Hepatic stellate cell (primary cell): ENCODE data around the gene PRKCE.
"Not testable (repeated sequence)": the region's sequence is repeated elsewhere in the genome, so short reads cannot be mapped to it uniquely, and the experiment has no call there.

Experiments
- DNase-seq: peaks from one replicate; pipeline ENCODE4 v3.0.0; 2011; ENCODE audit warnings: low spot score

The PRKCE gene

DNA sequence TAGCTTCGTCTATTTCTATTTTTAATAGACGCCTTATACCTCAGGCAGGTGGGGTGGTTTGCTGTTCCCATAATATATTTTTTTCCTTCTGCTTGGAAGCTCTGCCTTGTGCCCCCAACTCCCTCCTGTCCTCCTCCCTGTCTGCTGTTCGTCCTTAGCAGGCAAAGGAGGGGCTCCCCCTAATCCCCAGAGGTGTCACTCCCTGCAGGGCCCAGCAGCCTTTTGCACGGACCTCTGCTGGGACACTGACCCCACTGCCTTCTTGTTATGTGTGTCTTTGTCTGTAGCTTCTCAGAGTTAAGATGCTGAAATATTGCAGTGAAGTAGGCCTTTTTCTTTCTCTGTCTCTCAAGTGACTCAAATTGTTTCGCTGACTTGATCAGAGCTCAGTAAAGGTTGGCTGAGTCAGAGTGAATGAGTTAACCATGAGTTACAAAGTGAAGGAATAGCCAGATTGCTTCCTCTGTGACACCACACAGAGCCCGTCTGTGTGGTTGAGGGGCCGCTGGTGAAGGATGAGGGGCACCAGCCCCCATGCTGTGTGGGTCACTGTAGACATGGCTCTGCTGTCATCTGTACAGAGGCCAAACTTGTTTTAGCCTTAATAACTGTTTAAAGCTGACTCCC lies 47.7 kb downstream of the PRKCE start:
- DNase-seq = peak; percentile 58

DNA sequence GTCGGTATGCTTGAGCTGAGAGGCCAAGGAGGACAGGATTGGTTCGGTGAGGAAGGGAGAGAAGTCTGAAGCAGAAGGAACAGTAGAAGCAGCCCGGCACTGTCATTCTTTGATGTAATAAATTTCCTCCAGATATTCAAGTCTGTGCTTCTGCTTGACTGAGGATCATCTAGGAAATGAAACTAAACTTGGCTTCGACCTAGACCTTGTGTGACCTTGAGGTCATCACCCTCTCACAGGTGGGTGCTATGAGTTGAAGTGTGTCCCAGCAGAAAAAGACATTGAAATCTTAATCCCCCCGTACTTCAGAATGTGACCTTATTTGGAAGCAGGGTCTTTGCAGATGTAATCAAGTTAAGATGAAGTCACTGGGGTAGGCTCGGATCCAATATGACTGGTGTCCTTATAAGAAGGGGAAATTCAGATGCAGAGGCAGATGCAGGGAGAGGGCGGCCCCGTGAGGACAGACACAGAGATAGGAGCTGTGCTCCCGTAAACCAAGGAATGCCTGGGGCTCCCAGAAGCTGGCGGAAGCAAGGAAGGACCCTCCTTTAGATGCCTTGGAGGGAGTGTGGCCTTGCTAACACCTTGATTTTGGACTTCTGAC lies 49.0 kb downstream of the PRKCE start:
- no peak for DNase-seq

DNA sequence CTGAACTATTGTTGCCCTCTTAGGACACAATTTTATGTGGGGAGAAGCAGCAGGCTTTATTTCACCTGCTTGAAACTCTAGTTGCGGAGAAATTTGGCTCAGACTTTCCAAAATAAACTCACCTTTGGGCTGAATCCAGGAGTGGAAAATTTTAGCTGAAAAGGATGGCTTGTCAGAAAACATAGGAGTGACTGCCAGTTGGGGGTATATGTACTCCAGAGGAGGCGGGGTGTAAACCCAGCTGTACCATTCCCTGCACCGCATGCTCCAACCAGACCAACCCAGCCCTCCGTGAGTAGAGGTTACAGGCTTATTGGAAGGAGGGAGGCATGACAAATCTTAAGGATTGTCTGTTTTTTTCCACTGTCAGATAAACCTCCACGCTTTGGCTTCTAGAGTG lies 53.8 kb downstream of the PRKCE start:
- no peak for DNase-seq

DNA sequence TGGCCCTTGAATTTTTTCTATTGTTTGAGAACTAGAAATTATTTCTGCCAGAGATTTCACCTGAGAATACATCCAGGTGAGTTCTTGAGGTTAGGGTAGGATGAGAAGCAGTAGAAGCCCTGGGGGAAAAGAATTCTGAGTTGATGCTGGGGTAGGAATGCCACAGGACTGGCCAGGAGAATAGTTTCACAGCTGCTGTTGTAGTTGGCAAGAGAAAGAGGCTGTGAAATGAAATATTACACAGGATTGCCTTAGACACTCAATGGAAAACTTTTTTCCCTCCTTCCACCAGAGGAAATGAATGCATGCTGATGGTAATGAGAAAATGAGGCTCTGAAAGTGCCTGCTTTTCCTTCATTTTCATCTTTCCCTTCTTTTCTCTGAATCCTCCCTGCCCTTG lies 54.6 kb downstream of the PRKCE start:
- no peak for DNase-seq

DNA sequence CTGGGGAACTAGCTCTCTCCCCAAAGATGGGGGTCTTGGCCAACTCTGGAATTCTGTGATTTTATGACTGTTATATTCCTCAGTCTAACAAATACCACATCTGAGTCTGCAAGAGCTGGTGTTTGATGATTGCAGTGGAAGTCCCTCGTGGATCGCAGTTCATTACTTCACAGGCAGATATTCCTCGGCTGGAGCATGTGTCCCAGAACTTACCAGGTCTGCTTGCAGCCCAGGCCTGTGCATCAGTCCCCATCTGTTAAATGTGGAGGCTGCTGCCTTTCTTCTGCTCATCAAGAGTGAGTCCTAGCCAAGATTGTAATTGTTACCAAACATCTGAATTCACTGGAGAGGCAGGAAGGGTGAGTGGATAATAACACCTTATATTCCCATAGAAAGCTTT lies 55.5 kb downstream of the PRKCE start:
- DNase-seq = no peak

DNA sequence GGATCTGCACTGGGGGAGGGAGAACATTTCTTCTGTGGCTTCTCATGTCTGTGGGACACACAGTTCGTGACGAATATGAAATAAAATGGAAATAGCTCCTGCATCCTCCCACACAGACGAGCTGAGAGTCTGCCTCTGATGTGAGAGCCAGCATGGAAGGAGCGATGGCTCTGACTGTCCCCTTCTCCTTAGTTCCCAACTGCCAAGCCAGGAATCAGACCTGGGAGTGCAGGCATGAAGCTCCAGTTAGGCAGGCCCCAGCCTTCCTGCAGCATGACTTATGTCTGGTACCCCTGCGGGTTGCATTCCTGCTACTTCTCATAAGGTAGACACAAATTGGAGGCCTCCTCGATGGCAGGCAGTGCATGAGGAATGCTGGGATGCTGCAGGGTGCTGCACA lies 56.2 kb downstream of the PRKCE start:
- DNase-seq = no peak

DNA sequence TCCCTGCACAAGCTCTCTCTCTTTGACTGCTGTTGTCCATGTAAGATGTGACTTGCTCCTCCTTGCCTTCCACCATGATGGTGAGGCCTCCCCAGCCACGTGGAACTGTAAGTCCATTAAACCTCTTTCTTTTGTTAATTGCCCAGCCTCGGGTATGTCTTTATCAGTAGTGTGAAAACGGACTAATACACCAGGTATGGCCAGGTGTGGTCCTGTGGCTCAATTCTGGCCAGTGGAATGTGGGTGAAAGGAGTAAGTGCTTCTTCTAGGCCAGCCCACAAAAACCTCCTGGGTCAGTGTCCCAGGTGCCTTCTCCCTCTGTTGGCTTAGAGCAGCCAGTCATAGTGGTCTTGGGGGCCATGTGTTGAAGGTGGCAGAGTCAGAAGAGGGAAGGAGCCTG lies 57.0 kb downstream of the PRKCE start:
- no peak for DNase-seq

DNA sequence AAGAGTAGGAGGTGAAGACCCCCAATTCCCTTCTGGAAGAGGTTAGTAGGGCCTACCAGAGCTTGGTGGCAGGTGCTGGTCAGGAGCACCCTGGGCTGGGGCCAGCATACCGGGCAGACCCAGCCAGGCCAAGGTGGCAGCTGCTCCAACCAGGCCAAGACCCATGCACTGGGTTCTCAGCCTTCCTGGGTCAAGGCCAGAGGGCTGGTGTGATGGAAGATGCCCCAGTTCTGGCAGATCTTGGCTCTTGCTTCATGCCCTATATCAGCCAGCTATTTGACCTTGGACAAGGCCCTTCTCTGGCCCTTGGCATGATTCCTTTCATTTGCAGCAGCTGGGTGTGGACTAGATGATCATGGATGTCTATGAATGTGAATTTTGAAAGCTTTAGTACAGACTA lies 57.7 kb downstream of the PRKCE start:
- no peak for DNase-seq

DNA sequence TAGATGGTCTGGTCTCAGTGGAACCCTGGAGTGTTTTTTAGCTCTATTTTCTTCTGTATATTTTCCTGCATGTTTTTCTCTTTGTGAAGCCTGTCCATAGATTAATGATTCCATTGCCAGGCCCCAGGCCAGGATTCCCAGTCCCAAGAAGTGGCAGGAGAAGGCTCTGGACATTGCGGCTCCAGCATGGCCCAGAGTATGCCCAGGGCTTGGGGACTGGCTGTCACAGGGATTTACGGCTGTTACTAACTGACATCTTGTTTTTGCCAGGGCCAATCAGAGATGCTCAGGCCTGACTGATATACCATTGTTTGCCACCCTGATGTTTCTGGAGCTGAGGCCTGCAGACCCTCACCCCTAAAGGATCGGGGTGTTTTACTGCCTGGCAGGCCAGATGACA lies 59.0 kb downstream of the PRKCE start:
- DNase-seq = no peak

DNA sequence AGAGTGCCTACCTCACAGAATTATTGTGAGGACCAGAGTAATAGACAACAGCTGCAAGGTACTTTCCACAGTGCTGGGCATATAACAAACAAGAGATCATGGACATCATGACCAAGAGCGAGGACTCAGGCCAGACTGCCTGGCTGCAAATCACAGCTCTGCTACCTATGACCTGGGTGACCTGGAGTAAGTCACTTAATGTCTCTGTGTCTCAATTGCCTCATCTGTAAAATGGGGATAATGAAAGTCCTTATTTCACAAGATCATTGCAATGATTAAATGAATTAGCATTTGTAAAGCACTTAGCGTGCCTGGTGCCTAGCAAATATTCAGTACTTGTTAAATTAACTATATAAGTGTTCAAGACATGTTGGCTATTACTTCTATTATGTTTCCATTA lies 59.7 kb downstream of the PRKCE start:
- DNase-seq = no peak

DNA sequence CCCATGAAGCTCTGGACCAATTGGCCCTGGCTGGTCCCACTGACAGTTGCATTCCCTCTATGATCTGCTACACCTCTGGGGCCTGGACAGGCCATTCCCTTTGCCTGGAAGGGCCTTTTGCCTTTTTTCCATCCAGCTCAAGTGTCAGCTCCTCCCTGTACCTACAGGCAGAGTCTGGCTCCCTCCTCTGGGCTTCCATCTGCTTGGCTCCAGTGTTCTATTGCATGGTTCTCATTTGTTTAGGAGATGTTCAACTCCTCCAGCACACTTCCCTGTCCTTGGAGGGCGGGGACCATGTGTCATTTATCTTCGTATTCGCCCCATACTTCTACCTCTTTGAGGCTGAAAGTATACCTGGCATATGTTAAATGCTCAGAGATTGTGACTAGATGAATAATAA lies 61.1 kb downstream of the PRKCE start:
- no peak for DNase-seq

DNA sequence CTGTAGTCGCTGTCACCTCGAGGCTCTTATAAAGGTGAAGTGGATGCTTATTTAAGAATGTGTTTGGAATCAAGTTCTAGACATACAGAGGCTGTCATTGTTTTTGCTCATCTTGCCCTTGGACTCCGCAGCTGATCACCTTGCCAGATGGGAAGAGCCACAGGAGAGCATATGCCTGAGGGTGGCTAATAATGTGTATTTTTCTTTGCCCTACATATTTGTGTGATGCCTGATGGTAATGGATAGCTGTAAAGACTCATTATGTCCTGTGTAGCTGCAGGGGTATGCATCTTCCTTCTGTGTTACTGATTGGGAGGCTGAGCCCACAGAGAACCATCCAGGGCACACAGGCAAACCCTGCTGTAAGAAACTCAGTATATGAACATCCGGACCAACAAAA lies 61.7 kb downstream of the PRKCE start:
- DNase-seq = no peak

DNA sequence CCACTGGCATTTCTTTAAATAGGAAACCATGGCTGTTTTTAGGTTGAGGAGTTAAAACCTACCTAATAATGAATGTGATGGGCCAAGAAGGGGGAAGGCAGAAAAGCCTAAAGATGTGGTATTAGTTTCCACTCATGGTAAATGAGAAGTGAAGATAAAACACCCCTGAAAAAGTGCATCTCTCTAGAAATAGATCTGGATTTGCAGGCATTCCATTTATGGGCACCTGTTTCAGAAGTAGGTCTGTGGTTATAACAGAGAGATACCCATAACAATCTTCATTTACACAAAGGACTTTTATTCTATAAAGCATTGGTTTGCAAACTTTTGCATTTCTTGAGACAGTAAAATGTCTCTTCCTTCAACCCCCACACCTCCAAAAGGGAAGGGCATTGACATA lies 62.1 kb downstream of the PRKCE start:
- no peak for DNase-seq

DNA sequence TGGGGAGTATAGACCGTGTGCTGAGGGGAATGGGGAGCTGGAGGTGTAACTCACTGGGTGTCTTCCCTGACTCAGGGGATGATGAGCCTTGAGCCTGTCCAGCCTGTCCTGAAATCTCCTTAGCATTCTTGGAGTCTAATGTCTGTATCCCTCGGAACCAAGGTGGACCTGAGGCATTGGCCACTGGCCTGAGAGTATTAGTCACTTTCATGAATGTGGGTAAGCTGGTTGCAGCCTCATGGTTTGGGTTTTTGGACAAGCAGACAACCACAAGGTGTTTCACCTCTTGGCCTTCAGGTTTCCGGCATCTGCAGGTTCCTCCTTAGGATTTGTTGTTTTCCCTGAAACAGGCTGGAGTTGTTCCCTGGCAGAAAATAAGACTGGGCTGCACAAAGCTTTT lies 63.2 kb downstream of the PRKCE start:
- DNase-seq = no peak

DNA sequence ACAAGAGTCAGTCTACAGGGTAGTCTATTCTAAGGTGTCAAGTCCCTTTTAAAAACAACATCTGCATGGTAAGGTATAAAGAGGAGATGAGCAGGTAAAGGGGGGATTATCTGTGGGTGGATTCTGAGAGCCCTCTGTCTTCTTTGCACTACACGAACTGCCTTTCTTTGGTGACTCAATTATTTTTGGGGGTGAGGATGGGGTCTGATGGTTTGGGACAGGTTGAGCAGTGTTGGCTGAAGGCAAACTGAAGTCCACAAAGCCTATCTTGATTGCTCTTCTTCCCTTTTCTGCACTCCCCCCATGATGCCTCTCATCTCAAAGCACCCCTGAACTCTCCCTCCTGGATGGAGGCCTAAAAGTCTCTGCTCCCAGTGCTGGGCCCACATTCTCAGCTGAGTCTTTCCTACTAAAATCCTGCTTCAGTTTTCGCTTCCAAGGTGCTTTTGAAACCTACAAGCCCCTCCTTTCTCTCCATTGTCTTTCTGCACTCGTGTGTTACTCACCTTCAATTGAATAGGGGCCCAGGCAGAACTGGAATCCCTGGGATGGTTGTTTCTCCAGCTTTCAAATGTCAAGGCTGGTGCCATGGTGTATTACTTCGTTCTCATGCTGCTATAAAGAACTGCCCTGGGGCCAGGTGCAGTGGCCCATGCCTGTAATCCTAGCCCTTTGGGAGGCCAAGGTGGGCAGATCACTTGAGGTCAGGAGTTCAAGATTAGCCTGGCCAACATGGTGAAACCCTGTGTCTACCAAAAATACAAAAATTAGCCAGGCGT lies 64.3 kb downstream of the PRKCE start:
- no peak for DNase-seq

DNA sequence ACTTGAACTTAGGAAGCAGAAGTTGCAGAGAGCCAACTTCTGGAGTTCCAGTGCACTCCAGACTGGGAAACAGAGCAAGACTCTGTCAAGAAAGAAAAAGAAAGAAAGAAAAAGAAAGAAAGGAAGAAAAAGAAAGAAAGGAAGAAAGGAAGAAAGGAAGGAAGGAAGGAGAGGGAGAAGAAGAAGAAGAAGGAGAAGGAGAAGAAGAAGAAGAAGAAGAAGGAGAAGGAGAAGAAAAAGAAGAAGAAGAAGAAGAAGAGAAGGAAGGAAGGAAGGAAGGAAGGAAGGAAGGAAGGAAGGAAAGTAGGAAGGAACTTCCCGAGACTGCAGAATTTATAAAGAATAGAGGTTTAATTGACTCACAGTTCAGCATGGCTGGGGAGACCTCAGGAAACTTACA lies 65.0 kb downstream of the PRKCE start:
- not testable (repeated sequence) for DNase-seq

DNA sequence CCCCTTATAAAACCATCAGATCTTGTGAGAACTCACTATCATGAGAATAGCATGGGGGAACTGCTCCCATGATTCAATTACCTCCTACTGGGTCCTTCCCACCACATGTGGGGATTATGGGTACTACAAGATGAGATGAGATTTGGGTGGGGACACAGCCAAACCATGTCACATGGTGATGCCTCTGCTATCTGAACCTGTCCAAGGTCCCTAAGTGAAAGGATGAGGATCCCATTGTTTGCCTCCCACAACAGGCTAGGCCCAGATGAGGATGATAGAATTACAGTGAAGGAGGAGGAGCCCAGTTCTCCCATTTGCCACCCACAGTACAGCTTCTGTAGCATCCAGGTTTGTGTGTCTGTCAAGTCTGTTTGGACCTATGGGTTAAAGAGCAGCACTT lies 65.4 kb downstream of the PRKCE start:
- DNase-seq = no peak

DNA sequence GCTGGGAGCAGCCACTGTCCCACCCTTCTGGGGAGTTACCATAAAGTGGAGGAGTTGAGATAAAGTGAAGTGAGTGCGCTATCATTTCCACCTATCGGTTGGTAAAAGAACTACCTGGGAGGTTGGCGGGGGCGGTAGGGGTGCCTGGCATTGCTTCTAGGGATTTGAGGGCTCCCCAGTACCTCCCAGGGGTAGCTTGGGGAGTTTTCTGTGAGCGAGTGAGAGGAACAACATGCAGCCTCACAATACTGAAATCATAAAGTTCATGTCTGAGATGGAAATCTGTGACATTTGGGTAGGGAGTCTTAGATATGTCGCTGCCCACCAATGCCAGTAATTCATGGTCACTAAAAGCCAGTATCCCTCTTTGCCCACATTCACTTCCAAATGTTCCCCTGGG lies 68.7 kb downstream of the PRKCE start:
- DNase-seq = no peak

DNA sequence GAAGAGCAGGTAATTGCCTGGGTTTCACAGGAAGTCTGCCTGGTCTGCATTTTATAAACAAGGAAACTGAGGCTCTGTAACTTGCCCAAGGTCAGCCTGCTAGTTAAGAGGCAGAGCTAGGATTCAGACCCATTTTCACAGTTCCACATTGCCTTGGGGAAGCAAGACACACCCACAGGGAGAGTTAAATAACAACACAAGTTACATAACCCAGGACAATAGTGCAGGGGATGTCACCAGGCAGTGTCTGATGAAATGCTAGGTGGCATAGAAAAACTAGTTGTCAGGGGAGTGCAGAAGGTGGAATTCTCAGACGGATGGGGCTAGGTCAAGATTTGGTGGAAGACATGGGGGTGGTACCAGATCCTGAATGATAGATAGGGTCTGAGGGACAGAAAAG lies 69.7 kb downstream of the PRKCE start:
- no peak for DNase-seq

DNA sequence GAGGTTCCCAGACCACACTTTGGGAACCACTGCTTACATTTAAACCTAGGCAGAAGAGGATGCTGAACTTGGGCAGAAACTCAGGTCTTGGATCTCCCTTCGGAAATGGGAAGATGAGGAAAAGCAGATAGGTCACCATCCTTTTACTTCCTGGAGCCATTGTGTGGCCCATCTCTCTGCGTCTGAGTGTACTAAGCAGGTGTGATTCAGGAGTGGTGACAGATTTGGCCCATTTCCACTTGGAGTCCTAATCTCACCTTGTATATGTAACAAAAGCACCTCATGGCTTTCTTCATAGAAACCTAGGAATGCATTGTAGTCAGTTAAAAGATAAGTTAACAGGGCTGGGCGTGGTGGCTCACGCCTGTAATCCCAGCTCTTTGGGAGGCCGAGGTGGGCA lies 71.0 kb downstream of the PRKCE start:
- DNase-seq = no peak

DNA sequence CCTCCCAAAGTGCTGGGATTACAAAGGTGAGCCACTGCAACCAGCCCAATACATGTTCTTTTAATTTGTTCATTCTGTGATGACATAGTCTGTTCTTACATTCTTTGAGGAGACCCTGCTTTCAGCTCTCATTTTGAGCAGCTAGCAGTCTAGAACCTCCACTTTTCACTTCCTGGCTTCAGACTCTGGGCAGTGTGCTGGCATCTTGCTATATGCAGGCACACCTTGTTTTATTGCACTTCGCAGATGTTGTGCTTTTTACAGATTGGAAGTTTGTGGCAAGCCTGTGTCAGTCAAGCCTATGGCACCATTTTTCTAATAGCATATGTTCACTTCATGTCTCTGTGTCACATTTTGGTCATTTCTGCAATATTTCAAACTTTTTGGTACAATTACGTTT lies 72.4 kb downstream of the PRKCE start:
- no peak for DNase-seq

DNA sequence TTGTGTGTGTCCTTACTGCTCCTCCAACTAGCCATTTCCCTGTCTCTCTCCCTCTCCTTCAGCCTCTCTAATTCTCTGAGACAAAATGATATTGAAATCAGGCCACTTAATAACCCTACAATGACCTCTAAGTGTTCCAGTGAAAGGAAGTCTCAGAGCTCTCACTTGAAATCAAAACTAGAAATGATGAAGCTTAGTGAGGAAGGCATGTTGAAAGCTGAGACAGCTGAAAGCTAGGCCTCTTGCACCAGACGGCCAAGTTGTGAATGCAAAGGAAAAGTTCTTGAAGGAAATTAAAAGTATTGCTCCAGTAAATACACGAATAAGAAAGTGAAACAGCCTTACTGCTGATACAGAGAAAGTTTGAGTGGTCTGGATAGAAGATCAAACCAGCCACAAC lies 72.9 kb downstream of the PRKCE start:
- DNase-seq = no peak

DNA sequence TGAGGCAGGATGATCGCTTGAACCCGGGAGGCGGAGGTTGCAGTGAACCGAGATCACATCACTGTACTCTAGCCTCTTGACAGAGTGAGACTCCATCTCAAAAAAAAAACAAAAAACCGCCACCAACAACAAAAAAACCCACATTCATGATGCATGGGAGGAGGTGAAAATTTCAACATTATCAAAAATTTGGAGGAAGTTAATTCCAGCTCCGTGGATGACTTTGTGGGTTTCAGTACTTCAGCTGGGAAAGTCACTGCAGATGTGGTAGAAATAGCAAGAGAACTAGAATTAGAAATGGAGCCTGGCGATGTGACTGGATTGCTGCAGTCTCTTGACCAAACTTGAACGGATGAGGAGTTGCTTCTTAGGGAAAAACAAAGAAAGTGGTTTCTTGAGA lies 74.3 kb downstream of the PRKCE start:
- DNase-seq = no peak

DNA sequence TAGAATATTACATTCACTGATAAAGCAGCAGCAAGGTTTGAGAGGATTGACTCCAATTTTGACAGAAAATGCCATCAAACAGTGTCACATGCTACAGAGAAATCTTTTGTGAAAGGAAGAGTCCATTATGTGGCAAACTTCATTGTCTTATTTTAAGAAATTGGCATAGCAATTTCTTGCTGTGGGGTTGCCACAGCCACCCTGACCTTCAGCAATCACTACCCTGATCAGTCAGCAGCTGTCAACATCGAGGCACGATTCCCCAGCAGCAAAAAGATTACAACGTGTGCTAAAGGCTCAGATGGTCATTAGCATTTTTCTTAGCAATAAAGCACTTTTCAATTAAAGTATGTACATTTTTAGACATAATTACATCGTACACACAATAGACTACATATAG lies 74.7 kb downstream of the PRKCE start:
- no peak for DNase-seq
